DND-41 (cell line): ENCODE results near the gene RABGAP1L.

Experiments
- CTCF ChIP-seq: IDR thresholded peaks from 2 replicates; pipeline ENCODE4 v1.5.1; 2012; ENCODE audit warnings: borderline replicate concordance, low read length, moderate library complexity, mild to moderate bottlenecking; ENCODE audit not compliant: poor library complexity, severe bottlenecking; ENCODE audit errors: extremely low read depth
- EZH2 ChIP-seq: IDR thresholded peaks from 3 replicates; pipeline ENCODE4 v1.6.1; 2012; ENCODE audit warnings: borderline replicate concordance, low read depth, mild to moderate bottlenecking, moderate library complexity, low read length, inconsistent platforms; ENCODE audit not compliant: severe bottlenecking

GRCh38 chr1:174337000-174337681, 177.8 kb downstream of the RABGAP1L start:
- TF ChIP-seq CTCF (no peak), EZH2 (no peak)
